ENCODE measurements around the gene PIR.

PIR gene

GRCh38 chrX:15441464-15441863 lies 51.7 kb downstream of the PIR start:
- no peak for TF ChIP-seq CTCF (IDR thresholded peaks at IDR 0.05; ENCODE audit: low read depth, low read length)
- no peak for TF ChIP-seq EZH2phosphoT487 (IDR thresholded peaks at IDR 0.05; ENCODE audit: low read depth)
- Histone ChIP-seq H3K4me3 (ENCODE audit: low read length) (no peak overlapping the region), H3K4me2 (ENCODE audit: low read length) (no peak overlapping the region), H3K36me3 (replicated peaks; ENCODE audit: low read depth, low read length) (no peaks in the 10 kb centered on the region), H3K79me2 (ENCODE audit: low read length) (no peaks in the 10 kb centered on the region), H3K9ac (ENCODE audit: low read length) (no peak overlapping the region), H3K9me3 (ENCODE audit: insufficient read depth, low read length) (no peaks in the 10 kb centered on the region), H3K4me1 (ENCODE audit: low read length) (peaks cover 20% of the 10 kb centered on the region), H3K27ac (ENCODE audit: low read length) (no peak overlapping the region), H4K20me1 (ENCODE audit: insufficient read depth, low read length) (no peaks in the 10 kb centered on the region), H3K27me3 (ENCODE audit: low read depth, low read length) (no peaks in the 10 kb centered on the region), H2AFZ (ENCODE audit: low read depth, low read length) (no peak overlapping the region)

- Histone ChIP-seq H3K4me3 (ENCODE audit: low read length) (no peak overlapping the region), H3K36me3 (replicated peaks; ENCODE audit: low read depth, low read length) (no peaks in the 10 kb centered on the region)
Measured at GRCh38 chrX:15438332-15438731, 54.8 kb downstream of the PIR start.

GRCh38 chrX:15437724-15438123 lies 55.4 kb downstream of the PIR start:
- H4K20me1 ChIP-seq (ENCODE audit: insufficient read depth, low read length) = no peaks in the 10 kb centered on the region
- H3K27me3 ChIP-seq (ENCODE audit: low read depth, low read length) = no peaks in the 10 kb centered on the region
- H3K36me3 ChIP-seq (replicated peaks; ENCODE audit: low read depth, low read length) = no peaks in the 10 kb centered on the region
- H3K4me2 ChIP-seq (ENCODE audit: low read length) = peak overlapping the region; percentile 34; the same call in 1 of the 2 replicates
- peaks cover 32% of the 10 kb centered on the region for H3K4me1 ChIP-seq (ENCODE audit: low read length)
- no peaks in the 10 kb centered on the region for H3K79me2 ChIP-seq (ENCODE audit: low read length)
- no peaks in the 10 kb centered on the region for H3K9me3 ChIP-seq (ENCODE audit: insufficient read depth, low read length)
- H3K4me3 ChIP-seq (ENCODE audit: low read length) = no peak overlapping the region
- no peak for TF ChIP-seq EZH2phosphoT487 (IDR thresholded peaks at IDR 0.05; ENCODE audit: low read depth)
- no peak overlapping the region for H3K9ac ChIP-seq (ENCODE audit: low read length)
- H3K27ac ChIP-seq (ENCODE audit: low read length) = no peak overlapping the region
- H2AFZ ChIP-seq (ENCODE audit: low read depth, low read length) = no peak overlapping the region

More at GRCh38 chrX:15438332-15438731, 54.8 kb downstream of the PIR start:
- no peaks in the 10 kb centered on the region for H3K9me3 ChIP-seq (ENCODE audit: insufficient read depth, low read length)
- H3K9ac ChIP-seq (ENCODE audit: low read length) = no peak overlapping the region
- H2AFZ ChIP-seq (ENCODE audit: low read depth, low read length) = no peak overlapping the region
- no peaks in the 10 kb centered on the region for H3K79me2 ChIP-seq (ENCODE audit: low read length)
- no peak overlapping the region for H3K27ac ChIP-seq (ENCODE audit: low read length)
- peaks cover 32% of the 10 kb centered on the region for H3K4me1 ChIP-seq (ENCODE audit: low read length)
- H3K4me2 ChIP-seq (ENCODE audit: low read length) = peak overlapping the region; percentile 34
- H4K20me1 ChIP-seq (ENCODE audit: insufficient read depth, low read length) = no peaks in the 10 kb centered on the region
- no peaks in the 10 kb centered on the region for H3K27me3 ChIP-seq (ENCODE audit: low read depth, low read length)
- TF ChIP-seq CTCF (IDR thresholded peaks at IDR 0.05; ENCODE audit: low read depth, low read length) (no peak), EZH2phosphoT487 (IDR thresholded peaks at IDR 0.05; ENCODE audit: low read depth) (no peak)

GRCh38 chrX:15435836-15436619 lies 57.1 kb downstream of the PIR start:
- Histone ChIP-seq H3K9me3 (ENCODE audit: insufficient read depth, low read length) (no peaks in the 10 kb centered on the region), H3K27me3 (ENCODE audit: low read depth, low read length) (no peaks in the 10 kb centered on the region), H3K9ac (ENCODE audit: low read length) (no peak overlapping the region), H3K27ac (ENCODE audit: low read length) (no peak overlapping the region), H3K4me2 (ENCODE audit: low read length) (peak overlapping the region; percentile 40), H3K4me3 (ENCODE audit: low read length) (no peak overlapping the region), H4K20me1 (ENCODE audit: insufficient read depth, low read length) (no peaks in the 10 kb centered on the region), H2AFZ (ENCODE audit: low read depth, low read length) (no peak overlapping the region), H3K36me3 (replicated peaks; ENCODE audit: low read depth, low read length) (no peaks in the 10 kb centered on the region), H3K4me1 (ENCODE audit: low read length) (peaks cover 32% of the 10 kb centered on the region), H3K79me2 (ENCODE audit: low read length) (no peaks in the 10 kb centered on the region)
- TF ChIP-seq EZH2phosphoT487 (IDR thresholded peaks at IDR 0.05; ENCODE audit: low read depth) (no peak), CTCF (IDR thresholded peaks at IDR 0.05; ENCODE audit: low read depth, low read length) (no peak)
